H1 (cell line): ENCODE data around the gene PNLDC1.

ENCODE experiments used
- CTBP2 ChIP-seq: IDR thresholded peaks from 2 replicates; pipeline ENCODE4 v1.7.0; 2011; ENCODE audit warnings: borderline replicate concordance, mild to moderate bottlenecking, moderate library complexity, mixed read lengths, low read length; ENCODE audit not compliant: insufficient read depth, insufficient read length
- EP300 ChIP-seq, 2 experiments: IDR thresholded peaks; 1 replicate in 1 of 2; 2 replicates in 1 of 2; pipeline ENCODE4 v1.6.1; 2011 to 2012; ENCODE audit warnings: low read depth in 2 of 2, low read length in 2 of 2, mild to moderate bottlenecking in 2 of 2, borderline replicate concordance in 1 of 2, inconsistent platforms in 1 of 2, moderate library complexity in 1 of 2
- KDM5A ChIP-seq: fragments of 200-600 bp; IDR thresholded peaks from 2 replicates; pipeline ENCODE4 v1.7.1; 2012; ENCODE audit warnings: mild to moderate bottlenecking, low read length, inconsistent platforms, mixed read lengths
- PHF8 ChIP-seq: fragments of 200-600 bp; sonication (generic); conservative IDR thresholded peaks from 2 replicates; pipeline ENCODE4 v1.7.1; 2012; ENCODE audit warnings: low read depth, mild to moderate bottlenecking, inconsistent platforms, low read length, moderate library complexity
- POLR2A ChIP-seq, 2 experiments: IDR thresholded peaks; 1 replicate in 1 of 2; 2 replicates in 1 of 2; pipeline ENCODE4 v1.6.1; 2011; ENCODE audit warnings: low read depth in 2 of 2, low read length in 2 of 2, mild to moderate bottlenecking in 2 of 2; ENCODE audit errors: control extremely low read depth in 1 of 2
- RBBP5 ChIP-seq: IDR thresholded peaks from 2 replicates; pipeline ENCODE4 v1.7.1; 2012; ENCODE audit warnings: low read depth, mild to moderate bottlenecking, inconsistent platforms, low read length, moderate library complexity, borderline replicate concordance
- RFX5 ChIP-seq: IDR thresholded peaks from 2 replicates; pipeline ENCODE4 v1.6.1; 2011; ENCODE audit warnings: low read depth, low read length, improper control_type of control experiment, borderline replicate concordance
- TAF1 ChIP-seq: IDR thresholded peaks from 2 replicates; pipeline ENCODE4 v1.6.1; 2011; ENCODE audit warnings: mild to moderate bottlenecking, low read depth, low read length
- TBP ChIP-seq: IDR thresholded peaks from 2 replicates; pipeline ENCODE4 v1.6.1; 2011; ENCODE audit warnings: low read depth, low read length, improper control_type of control experiment
- TEAD4 ChIP-seq: IDR thresholded peaks from 2 replicates; pipeline ENCODE4 v1.6.1; 2012; ENCODE audit warnings: low read depth, low read length, inconsistent platforms, mixed read lengths
- TF ChIP-seq, protein P1 (sequence below), 3 experiments: IDR thresholded peaks; 1 replicate in 2 of 3; 2 replicates in 1 of 3; pipeline versions ENCODE4 v1.5.1 to v1.6.1; 2011; ENCODE audit warnings: low read length in 3 of 3, mild to moderate bottlenecking in 3 of 3, inconsistent platforms in 2 of 3, low read depth in 1 of 3, moderate library complexity in 1 of 3; ENCODE audit not compliant: insufficient read depth in 1 of 3; ENCODE audit errors: control extremely low read depth in 1 of 3
- TF ChIP-seq, protein P2 (sequence below): IDR thresholded peaks from 2 replicates; pipeline ENCODE4 v1.6.1; 2012; ENCODE audit warnings: low read length, inconsistent platforms

DNA sequence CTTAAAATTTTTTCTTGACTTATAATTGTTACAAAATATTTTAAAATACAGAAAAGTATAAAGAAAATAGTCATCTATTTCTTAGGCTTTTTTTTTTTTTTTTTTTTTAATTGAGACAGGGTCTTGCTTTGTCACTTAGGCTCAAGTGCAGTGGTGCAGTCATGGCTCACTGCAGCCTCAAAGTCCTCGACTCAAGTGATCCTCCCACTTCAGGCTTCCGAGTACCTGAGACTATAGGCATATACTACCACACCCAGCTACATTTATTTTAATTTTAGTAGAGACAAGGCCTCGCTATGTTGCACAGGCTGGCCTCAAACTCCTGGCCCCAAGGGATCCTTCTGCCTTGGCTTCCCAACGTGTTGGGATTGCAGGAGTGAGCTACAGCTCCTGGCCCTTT, 43.6 kb upstream of the PNLDC1 start:
- TF ChIP-seq, protein P1, sequence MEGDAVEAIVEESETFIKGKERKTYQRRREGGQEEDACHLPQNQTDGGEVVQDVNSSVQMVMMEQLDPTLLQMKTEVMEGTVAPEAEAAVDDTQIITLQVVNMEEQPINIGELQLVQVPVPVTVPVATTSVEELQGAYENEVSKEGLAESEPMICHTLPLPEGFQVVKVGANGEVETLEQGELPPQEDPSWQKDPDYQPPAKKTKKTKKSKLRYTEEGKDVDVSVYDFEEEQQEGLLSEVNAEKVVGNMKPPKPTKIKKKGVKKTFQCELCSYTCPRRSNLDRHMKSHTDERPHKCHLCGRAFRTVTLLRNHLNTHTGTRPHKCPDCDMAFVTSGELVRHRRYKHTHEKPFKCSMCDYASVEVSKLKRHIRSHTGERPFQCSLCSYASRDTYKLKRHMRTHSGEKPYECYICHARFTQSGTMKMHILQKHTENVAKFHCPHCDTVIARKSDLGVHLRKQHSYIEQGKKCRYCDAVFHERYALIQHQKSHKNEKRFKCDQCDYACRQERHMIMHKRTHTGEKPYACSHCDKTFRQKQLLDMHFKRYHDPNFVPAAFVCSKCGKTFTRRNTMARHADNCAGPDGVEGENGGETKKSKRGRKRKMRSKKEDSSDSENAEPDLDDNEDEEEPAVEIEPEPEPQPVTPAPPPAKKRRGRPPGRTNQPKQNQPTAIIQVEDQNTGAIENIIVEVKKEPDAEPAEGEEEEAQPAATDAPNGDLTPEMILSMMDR (IDR thresholded peaks at IDR 0.05; ENCODE audit: control extremely low read depth in 1 of 3, insufficient read depth in 1 of 3, low read depth in 1 of 3, low read length in 3 of 3): no peak
- no peak for TF ChIP-seq TEAD4
- no peak for TF ChIP-seq CTBP2
- no peak for TF ChIP-seq KDM5A
- TF ChIP-seq TAF1: no peak
- no peak for TF ChIP-seq RFX5
- no peak for TF ChIP-seq PHF8
- TF ChIP-seq TBP: no peak
- TF ChIP-seq, protein P2, sequence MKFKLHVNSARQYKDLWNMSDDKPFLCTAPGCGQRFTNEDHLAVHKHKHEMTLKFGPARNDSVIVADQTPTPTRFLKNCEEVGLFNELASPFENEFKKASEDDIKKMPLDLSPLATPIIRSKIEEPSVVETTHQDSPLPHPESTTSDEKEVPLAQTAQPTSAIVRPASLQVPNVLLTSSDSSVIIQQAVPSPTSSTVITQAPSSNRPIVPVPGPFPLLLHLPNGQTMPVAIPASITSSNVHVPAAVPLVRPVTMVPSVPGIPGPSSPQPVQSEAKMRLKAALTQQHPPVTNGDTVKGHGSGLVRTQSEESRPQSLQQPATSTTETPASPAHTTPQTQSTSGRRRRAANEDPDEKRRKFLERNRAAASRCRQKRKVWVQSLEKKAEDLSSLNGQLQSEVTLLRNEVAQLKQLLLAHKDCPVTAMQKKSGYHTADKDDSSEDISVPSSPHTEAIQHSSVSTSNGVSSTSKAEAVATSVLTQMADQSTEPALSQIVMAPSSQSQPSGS: no peak
- TF ChIP-seq POLR2A (IDR thresholded peaks at IDR 0.05; ENCODE audit: control extremely low read depth in 1 of 2, low read depth in 2 of 2, low read length in 2 of 2): no peak
- no peak for TF ChIP-seq EP300 (IDR thresholded peaks at IDR 0.05; ENCODE audit: borderline replicate concordance in 1 of 2, low read depth in 2 of 2, low read length in 2 of 2)
- TF ChIP-seq RBBP5: no peak
